Left lung (tissue), 10 donors: Measurements from ENCODE around the gene CMSS1. TPM values are rescaled to one million over a fixed set of nuclear protein-coding genes. Genes with fewer than 3 reads are reported as not detected.

Experiments used
- ATAC-seq: fragments of 200-7000 bp; cut with Tn5 transposase; one replicate; pipeline ENCODE4 v1.9.1; 2020; ENCODE audit warnings: moderate library complexity
- DNase-seq, 4 donors: peaks; one replicate each; pipeline ENCODE4 v3.0.0-alpha.2; 2013 to 2020
- H3K27ac ChIP-seq, 2 donors: fragments of 200-600 bp; sonication (generic) in 1 of 2; one replicate each; pipeline versions ENCODE4 v1.5.0 to v1.8.0; 2020 to 2021
- H3K27me3 ChIP-seq, 2 donors: fragments of 200-600 bp; sonication (generic) in 1 of 2; one replicate each; pipeline versions ENCODE4 v1.5.0 to v1.8.0; 2020 to 2021
- H3K36me3 ChIP-seq, 2 donors: fragments of 200-600 bp; sonication (generic) in 1 of 2; one replicate each; pipeline versions ENCODE4 v1.5.0 to v1.8.0; 2020 to 2021
- H3K4me1 ChIP-seq, 2 donors: fragments of 200-600 bp; one replicate each; pipeline ENCODE4 v1.8.0; 2021
- H3K4me3 ChIP-seq, 2 donors: fragments of 200-600 bp; sonication (generic) in 1 of 2; one replicate each; pipeline versions ENCODE4 v1.5.0 to v1.8.0; 2020 to 2021; ENCODE audit warnings: mild to moderate bottlenecking in 1 of 2
- H3K9me3 ChIP-seq, 2 donors: fragments of 200-600 bp; sonication (generic) in 1 of 2; one replicate each; pipeline versions ENCODE4 v1.5.0 to v1.8.0; 2020 to 2021
- intact Hi-C, 2 donors: fragments of 100-400 bp; cut with DNase I; formaldehyde crosslinking; loops; one replicate each; pipeline versions ENCODE4 v1.11.2 to v1.14.2; 2022
- polyA plus RNA-seq, 6 donors: library from polyadenylated mRNA; unstranded; fragments of 120-200 nt; gene quantifications; one replicate each; pipeline ENCODE4 v1.2.1, GENCODE V29; 2013; ENCODE audit not compliant: insufficient read length in 6 of 6
- total RNA-seq, 2 donors: library from RNA; stranded (reverse); fragmentation: NEBNext Ultra II Directional; extraction: Animal tissue kit (Norgen Biotek cat#: 25700); gene quantifications; one replicate each; pipeline ENCODE4 v1.2.1, GENCODE V29; 2021
- TF ChIP-seq, protein P1 (sequence below), 2 donors: fragments of 200-600 bp; sonication (generic) in 1 of 2; IDR thresholded peaks; one replicate each; pipeline versions ENCODE4 v1.5.0 to v1.8.0; 2021; ENCODE audit warnings: antibody characterized with exemption in 2 of 2
- donor health status: DM: no; HTN: yes; CAD: no.
- donor health status: DM: no; HTN: no; CAD: no.

The CMSS1 gene
- total and polyA plus RNA-seq, 8 donors, result 13.4 to 51.0 (median 41.8) TPM

- TF ChIP-seq, protein P1, sequence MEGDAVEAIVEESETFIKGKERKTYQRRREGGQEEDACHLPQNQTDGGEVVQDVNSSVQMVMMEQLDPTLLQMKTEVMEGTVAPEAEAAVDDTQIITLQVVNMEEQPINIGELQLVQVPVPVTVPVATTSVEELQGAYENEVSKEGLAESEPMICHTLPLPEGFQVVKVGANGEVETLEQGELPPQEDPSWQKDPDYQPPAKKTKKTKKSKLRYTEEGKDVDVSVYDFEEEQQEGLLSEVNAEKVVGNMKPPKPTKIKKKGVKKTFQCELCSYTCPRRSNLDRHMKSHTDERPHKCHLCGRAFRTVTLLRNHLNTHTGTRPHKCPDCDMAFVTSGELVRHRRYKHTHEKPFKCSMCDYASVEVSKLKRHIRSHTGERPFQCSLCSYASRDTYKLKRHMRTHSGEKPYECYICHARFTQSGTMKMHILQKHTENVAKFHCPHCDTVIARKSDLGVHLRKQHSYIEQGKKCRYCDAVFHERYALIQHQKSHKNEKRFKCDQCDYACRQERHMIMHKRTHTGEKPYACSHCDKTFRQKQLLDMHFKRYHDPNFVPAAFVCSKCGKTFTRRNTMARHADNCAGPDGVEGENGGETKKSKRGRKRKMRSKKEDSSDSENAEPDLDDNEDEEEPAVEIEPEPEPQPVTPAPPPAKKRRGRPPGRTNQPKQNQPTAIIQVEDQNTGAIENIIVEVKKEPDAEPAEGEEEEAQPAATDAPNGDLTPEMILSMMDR (IDR thresholded peaks at IDR 0.05), result no peak
- H3K4me1 ChIP-seq, result no peaks in the 10 kb centered on the region
- no peaks in the 10 kb centered on the region for H3K36me3 ChIP-seq
- ATAC-seq (no peak), DNase-seq (no peak)
- H3K9me3 ChIP-seq, result peaks cover 0 to 3% of the 10 kb centered on the region in 2 donors
- intact Hi-C loops, result no loop called here
- H3K27me3 ChIP-seq, result no peaks in the 10 kb centered on the region
- no peak overlapping the region for H3K4me3 ChIP-seq
- H3K27ac ChIP-seq, result no peak overlapping the region
Observed at GRCh38 chr3:100018806-100019205, 201.1 kb downstream of the CMSS1 start.

- peaks cover 0 to 3% of the 10 kb centered on the region in 2 donors for H3K9me3 ChIP-seq
- H3K4me3 ChIP-seq, result no peak overlapping the region
- no peaks in the 10 kb centered on the region for H3K27me3 ChIP-seq
- ATAC-seq (no peak), DNase-seq (no peak)
- no peaks in the 10 kb centered on the region for H3K4me1 ChIP-seq
- intact Hi-C loops, result no loop called here
- H3K36me3 ChIP-seq, result no peaks in the 10 kb centered on the region
- TF ChIP-seq, protein P1 (IDR thresholded peaks at IDR 0.05), result no peak
- H3K27ac ChIP-seq, result no peak overlapping the region
Observed at GRCh38 chr3:100019719-100020118, 202.1 kb downstream of the CMSS1 start.

GRCh38 chr3:100020876-100021644 is 203.4 kb downstream of the CMSS1 start:
- no peaks in the 10 kb centered on the region for H3K27me3 ChIP-seq
- H3K9me3 ChIP-seq, result no peaks in the 10 kb centered on the region
- TF ChIP-seq, protein P1 (IDR thresholded peaks at IDR 0.05), result no peak
- H3K4me3 ChIP-seq, result no peak overlapping the region
- H3K4me1 ChIP-seq, result no peaks in the 10 kb centered on the region
- ATAC-seq (no peak), DNase-seq (no peak)
- H3K36me3 ChIP-seq, result no peaks in the 10 kb centered on the region
- H3K27ac ChIP-seq, result no peak overlapping the region
- intact Hi-C loops, result no loop called here

GRCh38 chr3:100022506-100022905 is 204.8 kb downstream of the CMSS1 start:
- Histone ChIP-seq H3K27me3 (no peaks in the 10 kb centered on the region), H3K4me1 (no peaks in the 10 kb centered on the region), H3K4me3 (no peak overlapping the region), H3K9me3 (no peaks in the 10 kb centered on the region), H3K36me3 (no peaks in the 10 kb centered on the region), H3K27ac (no peak overlapping the region)
- ATAC-seq, result no peak
- no peak for DNase-seq
- intact Hi-C loops, result no loop called here
- TF ChIP-seq, protein P1 (IDR thresholded peaks at IDR 0.05), result no peak

GRCh38 chr3:100023150-100023549 is 205.5 kb downstream of the CMSS1 start:
- no peaks in the 10 kb centered on the region for H3K36me3 ChIP-seq
- no peaks in the 10 kb centered on the region for H3K4me1 ChIP-seq
- ATAC-seq, result no peak
- no peaks in the 10 kb centered on the region for H3K9me3 ChIP-seq
- intact Hi-C loops, result no loop called here
- no peak overlapping the region for H3K27ac ChIP-seq
- no peak overlapping the region for H3K4me3 ChIP-seq
- no peaks in the 10 kb centered on the region for H3K27me3 ChIP-seq
- TF ChIP-seq, protein P1 (IDR thresholded peaks at IDR 0.05), result no peak
- no peak for DNase-seq
